GM12873 (cell line): ENCODE results near the gene CCDC24.

Experiments used
- TF ChIP-seq, protein P1 (sequence below): IDR thresholded peaks from 2 replicates; pipeline ENCODE4 v1.5.1; 2012; ENCODE audit warnings: low read depth, mild to moderate bottlenecking, moderate library complexity, low read length, control low read depth; ENCODE audit not compliant: insufficient read depth; ENCODE audit errors: missing control alignments

CCDC24 gene

DNA sequence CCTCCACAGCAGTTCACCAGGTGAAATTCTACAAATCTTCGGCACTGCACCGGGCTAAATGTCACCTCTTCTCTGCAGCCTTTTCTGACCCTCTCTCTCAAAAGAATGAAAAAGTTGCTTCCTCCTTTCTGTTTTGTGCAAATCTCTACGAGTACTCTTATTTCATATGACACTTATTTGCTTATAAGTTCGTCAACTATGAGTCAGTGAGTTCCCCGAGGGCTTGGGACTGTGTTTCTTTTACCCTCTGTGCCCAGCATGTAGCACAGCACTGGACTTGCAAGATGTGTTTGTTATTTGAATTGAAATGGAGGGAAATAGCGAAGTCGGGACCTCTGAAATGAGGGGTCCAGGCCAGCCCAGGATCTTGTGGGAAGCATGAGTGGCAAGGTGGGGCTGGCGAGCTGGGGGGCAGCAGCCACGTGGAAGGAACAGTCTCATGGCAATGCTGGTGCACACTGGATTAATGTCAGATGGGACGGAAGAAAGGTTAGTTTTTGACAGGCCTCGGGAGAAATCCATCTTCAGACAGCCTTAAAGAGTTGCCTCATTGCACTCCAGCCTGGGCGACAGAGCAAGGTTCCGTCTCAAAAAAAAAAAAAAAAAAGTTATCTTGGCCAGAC, 33.6 kb downstream of the CCDC24 start:
- TF ChIP-seq, protein P1, sequence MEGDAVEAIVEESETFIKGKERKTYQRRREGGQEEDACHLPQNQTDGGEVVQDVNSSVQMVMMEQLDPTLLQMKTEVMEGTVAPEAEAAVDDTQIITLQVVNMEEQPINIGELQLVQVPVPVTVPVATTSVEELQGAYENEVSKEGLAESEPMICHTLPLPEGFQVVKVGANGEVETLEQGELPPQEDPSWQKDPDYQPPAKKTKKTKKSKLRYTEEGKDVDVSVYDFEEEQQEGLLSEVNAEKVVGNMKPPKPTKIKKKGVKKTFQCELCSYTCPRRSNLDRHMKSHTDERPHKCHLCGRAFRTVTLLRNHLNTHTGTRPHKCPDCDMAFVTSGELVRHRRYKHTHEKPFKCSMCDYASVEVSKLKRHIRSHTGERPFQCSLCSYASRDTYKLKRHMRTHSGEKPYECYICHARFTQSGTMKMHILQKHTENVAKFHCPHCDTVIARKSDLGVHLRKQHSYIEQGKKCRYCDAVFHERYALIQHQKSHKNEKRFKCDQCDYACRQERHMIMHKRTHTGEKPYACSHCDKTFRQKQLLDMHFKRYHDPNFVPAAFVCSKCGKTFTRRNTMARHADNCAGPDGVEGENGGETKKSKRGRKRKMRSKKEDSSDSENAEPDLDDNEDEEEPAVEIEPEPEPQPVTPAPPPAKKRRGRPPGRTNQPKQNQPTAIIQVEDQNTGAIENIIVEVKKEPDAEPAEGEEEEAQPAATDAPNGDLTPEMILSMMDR, result no peak

DNA sequence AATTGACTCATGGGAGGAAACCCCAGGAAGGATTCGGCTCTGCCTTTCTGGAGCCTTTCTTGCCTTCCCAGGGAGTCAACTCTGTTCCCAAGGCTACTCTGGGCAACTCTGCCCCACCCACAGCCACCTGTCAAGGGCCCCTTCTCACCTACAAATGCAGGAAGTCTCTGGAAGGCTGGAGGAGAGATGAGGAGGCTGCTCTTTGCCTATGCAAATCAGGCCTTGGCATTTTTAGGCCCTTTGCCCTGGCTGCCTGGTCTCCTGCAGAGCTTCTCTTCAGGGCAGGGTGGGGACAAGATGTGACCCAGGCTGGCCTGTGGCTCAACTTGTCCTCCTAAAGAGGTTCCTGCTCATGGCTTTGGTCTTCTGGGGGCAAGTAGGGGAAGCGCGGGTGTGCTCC, 34.4 kb downstream of the CCDC24 start:
- TF ChIP-seq, protein P1, result no peak

DNA sequence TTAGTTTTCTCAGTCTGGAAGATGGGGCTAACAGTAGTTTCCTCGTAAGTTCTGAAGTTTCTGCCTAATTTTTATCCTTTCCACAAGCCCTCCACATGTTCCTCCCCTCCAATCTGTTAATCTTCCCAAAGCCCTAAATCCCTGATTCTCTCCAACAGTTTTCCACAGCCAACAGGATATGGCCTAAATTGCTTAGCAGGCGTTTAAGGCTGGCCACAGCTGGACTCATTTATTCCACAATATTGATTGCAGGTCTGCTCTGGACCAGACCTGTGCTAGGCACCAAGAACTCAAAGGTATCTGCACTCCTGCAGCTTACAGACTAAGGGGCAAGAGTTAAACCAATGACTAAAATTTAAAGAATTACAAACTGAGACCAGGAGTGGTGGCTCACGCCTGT, 35.9 kb downstream of the CCDC24 start:
- TF ChIP-seq, protein P1, result no peak

DNA sequence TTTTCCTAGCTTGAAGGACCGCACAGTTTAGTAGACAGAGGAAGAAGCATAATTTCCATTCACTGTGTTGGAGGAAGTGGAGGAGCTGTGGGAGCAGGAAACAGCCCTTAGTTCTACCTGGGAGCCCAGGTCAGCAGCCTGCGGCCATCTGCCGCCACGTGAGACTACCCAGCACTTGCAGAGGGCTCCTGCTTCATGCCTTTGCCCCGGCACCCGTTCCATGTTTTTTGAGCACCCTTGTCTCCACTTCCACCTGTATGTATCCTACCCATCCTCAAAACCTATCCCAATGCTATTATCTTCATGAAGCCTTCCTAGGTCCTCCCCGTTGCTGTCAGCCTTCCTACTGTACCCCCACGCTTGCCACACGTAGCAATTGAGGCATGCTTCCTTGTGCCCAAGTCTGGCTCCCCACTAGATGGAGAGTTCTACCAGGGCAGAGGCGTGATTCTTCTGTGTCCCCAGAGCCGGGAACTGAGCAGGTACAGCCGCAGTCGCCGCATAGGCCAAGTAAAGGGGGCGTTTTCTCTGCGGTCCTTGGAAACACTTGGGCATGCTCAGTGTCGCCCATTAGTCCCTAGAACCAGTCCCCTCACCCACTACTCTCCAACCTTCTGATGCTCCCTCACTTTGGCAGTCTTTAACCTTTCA, 38.0 kb downstream of the CCDC24 start:
- TF ChIP-seq, protein P1, result no peak

DNA sequence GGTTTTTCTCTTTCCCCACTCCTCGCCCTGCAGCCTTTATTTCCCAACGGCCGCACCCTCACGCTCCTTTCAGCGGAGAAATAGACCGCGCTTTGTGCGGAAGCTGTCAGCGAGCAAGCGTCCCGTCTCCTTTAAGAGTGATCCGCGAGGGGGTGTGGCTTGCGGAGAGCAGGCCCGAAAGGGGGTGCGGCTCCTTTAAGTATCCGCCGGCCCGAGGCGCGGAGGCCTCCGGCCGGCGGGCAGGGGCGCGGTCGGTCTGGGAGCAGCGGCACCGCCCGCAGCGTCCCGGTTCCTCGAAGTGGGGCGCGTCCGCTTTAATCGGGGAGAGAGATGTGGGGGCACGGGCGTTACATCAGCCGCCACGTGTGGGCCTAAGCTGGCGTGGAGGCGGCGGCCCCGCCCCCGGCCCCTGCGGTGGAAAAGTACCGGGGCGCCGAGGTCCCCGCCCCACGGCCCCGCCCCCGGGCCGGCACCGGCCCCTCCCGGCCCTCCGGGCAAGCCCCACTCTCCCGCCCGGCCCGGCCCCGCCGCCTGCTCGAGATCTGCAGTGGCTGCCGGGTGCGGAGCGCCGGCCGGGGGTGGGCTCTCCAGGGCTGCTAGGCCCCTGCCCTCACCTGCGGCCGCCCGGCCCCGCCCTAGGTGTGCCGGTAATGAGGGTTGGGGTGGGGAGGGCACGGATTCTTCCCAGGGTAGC, 38.7 kb downstream of the CCDC24 start:
- TF ChIP-seq, protein P1, result no peak

DNA sequence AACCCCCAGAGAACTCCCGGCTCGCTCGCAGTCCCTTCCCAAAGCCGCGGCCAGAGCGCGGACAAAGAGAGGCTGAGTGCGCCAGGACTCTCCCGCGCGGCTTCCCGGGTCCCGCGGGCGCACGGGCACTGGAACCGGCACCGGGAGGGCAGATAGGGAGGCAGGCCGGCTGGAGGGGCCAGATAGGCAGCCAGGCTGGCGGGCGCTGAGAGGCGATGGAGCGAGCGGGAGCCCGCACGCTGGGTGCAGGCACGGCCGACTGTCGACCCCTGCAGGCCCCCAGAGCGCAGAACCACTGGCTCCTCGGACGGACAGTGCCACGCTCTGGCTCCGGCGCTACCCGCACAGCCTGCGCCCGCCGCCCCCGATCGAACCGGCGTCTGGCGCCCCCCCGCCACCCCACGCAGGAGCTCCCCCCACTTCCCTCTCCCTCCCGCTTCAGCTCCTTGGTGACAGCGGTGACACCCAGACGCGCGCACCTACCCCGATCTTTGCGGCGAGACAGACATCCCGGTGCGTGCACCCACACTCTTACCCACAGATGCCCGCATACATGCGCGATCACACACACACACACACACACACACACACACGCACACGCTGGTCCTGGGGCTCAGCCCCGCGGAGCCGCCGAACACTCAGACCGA, 39.3 kb downstream of the CCDC24 start:
- TF ChIP-seq, protein P1, result peak; percentile 35

DNA sequence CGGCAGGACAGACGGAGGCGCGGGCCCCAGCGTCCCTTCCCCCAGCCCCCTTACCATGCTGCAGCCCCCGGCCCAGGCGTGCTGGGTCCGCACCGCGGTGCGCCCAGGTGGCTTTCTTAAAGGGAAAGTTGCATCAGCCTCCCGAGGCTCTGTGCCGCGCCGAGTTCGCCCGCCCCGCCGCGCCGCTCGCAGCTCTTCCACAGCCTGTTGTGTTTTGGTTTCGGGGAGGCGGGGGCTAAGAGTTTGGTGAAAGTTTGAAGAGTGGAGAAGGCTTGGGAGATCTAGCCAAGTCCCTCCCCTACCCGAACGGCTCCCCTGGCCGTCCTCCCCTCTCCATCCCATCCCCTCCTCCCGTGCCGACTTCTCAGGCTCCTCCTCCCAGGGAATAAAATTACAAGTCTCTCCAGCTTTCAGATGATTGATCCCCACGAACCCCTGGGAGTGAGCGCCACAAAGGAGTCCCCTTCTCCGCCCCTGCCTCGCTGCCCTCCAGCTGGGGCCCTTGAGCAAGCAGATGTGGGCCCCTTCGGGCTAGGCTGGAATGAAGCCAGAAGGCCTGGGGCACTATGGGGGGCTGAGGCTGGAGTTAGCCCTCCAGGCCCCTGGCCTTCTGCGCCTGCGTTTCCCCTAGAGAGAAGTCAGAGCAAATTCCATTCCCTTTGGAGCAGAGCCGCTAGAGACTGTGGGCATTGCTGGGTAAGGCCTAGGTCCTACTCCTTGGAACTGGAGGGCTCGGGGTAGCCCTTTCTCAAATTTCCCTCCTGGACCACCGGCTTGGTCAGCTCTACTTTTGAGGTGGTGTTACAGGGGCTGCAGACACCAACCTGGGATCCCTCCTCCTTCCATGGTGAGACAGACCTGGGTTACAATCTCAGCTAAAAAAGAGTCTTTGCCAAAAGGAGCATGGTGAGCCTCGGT, 40.1 kb downstream of the CCDC24 start, which contains the start of gene SLC6A9:
Gene SLC6A9 (minus strand): TSS at position 211 of the 918 bp plus-strand sequence. CDS start 7,185 bp downstream, outside the sequence.
- TF ChIP-seq, protein P1, result no peak
